22Rv1 (cell line): ENCODE results near the gene ZNF865.

Experiments used
- H3K27ac ChIP-seq: fragments of 450-650 bp; 2 replicates; pipeline ENCODE4 v1.5.1; 2017
- ZFX ChIP-seq: fragments of 450-650 bp; IDR thresholded peaks from 2 replicates; pipeline ENCODE4 v1.6.1; 2017; ENCODE audit warnings: antibody characterized with exemption, borderline replicate concordance
- TF ChIP-seq, protein P1 (sequence below): fragments of 450-650 bp; IDR thresholded peaks from 2 replicates; pipeline ENCODE4 v1.5.1; 2017; ENCODE audit warnings: mild to moderate bottlenecking

ZNF865 gene

DNA sequence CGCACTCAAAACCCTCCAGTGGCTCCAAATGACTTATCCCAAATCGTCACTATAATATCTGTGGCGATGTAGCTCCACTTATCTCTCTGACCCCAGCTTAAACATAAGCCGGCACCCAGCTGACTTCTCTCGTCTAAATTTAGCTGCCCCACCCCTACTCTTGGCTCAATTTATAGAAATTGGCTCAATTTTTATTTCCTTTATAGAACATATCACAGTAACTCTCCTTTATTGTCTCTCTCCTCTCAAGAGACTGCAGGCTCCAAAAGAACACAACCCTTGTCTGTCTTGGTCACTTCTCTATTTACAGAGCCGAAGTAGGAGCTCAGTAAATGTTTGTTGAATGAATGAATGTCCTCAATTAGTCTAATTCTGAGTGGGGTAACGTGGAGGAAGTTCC lies 18.1 kb downstream of the ZNF865 start:
- H3K27ac ChIP-seq, result peak overlapping the region; percentile 86; the same call in 1 of the 2 replicates
- no peak for TF ChIP-seq ZFX
- TF ChIP-seq, protein P1, sequence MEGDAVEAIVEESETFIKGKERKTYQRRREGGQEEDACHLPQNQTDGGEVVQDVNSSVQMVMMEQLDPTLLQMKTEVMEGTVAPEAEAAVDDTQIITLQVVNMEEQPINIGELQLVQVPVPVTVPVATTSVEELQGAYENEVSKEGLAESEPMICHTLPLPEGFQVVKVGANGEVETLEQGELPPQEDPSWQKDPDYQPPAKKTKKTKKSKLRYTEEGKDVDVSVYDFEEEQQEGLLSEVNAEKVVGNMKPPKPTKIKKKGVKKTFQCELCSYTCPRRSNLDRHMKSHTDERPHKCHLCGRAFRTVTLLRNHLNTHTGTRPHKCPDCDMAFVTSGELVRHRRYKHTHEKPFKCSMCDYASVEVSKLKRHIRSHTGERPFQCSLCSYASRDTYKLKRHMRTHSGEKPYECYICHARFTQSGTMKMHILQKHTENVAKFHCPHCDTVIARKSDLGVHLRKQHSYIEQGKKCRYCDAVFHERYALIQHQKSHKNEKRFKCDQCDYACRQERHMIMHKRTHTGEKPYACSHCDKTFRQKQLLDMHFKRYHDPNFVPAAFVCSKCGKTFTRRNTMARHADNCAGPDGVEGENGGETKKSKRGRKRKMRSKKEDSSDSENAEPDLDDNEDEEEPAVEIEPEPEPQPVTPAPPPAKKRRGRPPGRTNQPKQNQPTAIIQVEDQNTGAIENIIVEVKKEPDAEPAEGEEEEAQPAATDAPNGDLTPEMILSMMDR, result no peak

DNA sequence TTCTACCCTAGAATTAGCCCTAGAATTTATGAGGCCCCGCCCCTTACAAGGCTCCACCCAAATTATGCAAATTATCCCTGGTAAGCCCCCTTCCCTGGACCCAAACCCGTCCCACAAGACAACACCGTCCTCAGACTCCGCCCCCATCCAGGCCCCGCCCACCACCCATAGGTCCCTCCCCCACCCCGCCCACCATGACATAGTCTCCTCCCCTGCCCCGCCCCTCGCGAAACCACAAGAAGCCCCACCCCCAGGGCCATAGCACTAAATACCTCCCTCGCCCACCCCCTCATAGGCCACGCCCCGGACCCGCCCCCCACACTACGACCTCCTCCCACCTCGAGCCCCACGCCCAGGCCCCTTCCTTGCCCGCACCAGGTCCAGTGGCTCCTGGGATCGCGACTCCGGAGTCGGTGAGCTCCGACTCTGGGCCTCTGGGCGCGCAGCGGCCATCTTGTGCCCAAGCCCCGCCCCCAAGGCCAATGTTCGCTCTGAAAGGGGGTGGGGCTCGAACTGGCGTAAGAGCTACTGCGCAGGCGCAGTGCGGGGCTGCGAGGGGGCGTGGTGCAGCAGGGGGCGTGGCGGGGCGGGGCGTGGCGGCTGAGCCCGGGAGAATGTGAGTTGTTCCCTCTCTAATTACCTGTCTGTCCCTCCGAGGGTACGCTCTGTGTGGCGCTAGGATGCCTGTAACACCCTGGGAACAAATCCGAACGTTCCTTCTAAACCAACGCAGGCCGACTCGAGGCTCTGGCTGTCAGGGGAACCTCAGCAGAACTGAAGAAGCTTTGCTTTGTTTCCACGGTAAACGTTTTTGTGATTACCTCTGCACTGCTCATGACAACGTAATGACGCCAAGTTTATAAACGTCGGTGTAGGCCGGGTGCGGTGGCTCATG lies 18.9 kb downstream of the ZNF865 start, which contains the start of gene ZNF784:
ZNF784 (minus strand) TSS at position 458 of the 895 bp plus-strand sequence; CDS start at position 453, 5 bp downstream.
- peak within 1 kb of the TSS; percentile 86 for H3K27ac ChIP-seq
- TF ChIP-seq ZFX, result no peak
- TF ChIP-seq, protein P1, result no peak

DNA sequence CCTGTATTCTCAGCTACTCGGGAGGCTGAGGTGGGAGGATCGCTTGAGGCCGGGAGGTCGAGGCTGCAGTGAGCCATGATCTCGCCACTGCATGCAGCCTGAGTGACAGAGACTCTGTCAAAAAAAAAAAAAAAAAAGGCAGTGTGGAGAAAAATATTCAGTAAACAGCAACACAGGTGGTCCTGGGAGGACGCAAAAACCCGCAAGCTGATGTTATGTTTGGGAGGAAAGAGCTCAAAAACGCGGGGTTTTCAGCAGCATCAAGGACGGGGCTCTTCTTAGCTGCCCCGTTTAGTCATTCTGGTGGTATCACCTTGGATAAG lies 19.5 kb downstream of the ZNF865 start:
- peak overlapping the region; percentile 86 for H3K27ac ChIP-seq
- no peak for TF ChIP-seq ZFX
- TF ChIP-seq, protein P1, result no peak

DNA sequence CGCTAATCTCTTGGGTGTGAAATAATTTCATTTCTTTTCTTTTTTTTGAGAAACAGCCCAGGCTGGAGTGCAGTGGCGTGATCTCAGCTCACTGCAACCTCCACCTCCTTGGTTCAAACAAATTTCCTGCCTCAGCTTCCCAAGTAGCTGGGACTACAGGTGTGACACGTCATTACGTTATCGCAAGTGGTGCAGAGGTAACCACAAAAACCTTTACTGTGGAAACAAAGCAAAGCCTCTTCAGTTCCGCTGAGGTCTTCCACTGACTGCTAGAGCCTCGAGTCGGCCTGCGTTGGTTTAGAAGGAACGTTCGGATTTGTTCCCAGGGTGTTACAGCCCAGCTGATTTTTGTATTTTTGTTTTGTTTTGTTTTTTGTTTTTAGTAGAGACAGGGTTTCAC lies 20.9 kb downstream of the ZNF865 start:
- TF ChIP-seq, protein P1, result no peak
- TF ChIP-seq ZFX, result no peak
- no peak overlapping the region for H3K27ac ChIP-seq

DNA sequence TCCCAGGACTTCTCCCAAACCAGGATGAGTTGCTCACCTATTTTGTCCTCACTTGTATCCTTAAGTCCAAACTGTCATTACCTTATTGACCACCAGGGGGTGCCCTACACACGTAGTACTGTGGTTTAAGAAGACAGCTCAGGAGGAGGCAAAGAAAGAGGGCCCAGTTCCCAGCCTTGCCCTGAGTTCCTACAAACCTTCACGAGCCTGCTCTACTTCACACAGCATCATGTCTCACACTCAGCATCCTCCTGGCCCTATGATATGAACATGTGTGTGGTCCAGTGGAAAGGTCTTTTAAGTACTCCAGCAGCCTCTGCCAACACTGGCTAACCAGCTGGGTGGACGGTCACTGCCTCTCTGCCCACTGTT lies 27.0 kb downstream of the ZNF865 start:
- TF ChIP-seq ZFX, result no peak
- TF ChIP-seq, protein P1, result peak; percentile 84
- no peak overlapping the region; the same call in 1 of the 2 replicates for H3K27ac ChIP-seq

DNA sequence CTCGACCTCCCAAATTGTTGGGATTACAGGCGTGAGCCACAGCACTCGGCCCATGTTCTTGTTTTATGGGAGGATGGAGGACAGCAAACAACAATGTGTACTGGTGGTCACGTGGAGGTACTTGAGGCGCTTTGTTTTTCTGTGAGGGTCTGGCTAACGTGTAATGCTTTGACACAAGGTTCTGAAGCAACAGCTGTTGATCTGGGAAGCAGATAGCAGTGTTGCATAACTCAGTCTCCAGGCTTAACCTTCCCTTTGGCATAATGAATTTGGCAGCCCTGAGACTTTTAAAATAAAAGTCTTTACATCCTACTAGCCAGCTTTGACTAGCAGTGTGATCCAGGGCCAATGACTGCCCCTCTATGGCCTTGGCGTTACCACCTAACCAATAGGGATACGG lies 28.4 kb downstream of the ZNF865 start:
- H3K27ac ChIP-seq, result peak overlapping the region; percentile 69; the same call in 1 of the 2 replicates

DNA sequence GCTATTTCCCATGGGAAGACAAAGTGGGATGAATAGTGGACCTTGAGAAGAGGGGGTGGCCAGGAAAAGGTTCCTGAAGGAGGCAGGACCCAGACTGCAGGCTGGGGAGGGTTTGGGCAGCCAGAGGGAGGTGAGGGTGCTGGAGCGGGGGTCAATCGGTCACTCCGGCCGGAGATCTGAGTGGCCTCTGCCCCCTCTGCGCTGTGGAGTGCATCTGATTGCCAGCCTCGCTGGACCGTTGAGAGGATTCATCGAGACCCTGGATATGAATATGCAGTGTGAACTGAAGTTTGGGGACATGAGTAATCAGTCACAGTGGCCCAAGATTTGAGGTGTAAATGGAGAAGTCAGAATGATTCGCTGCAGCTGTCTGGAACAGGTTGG lies 29.9 kb downstream of the ZNF865 start:
- peak overlapping the region; percentile 69 for H3K27ac ChIP-seq
- no peak for TF ChIP-seq ZFX
- TF ChIP-seq, protein P1, result no peak

More for the DNA sequence above, 28.4 kb downstream of the ZNF865 start:
- no peak for TF ChIP-seq ZFX
- TF ChIP-seq, protein P1, result no peak
